B cell (primary cell): ENCODE measurements around the gene PLPPR5.

Experiments used
- EZH2 ChIP-seq: IDR thresholded peaks from 2 replicates; pipeline ENCODE4 v1.6.1; 2012; ENCODE audit warnings: borderline replicate concordance, low read depth, mild to moderate bottlenecking, moderate library complexity, low read length; ENCODE audit not compliant: insufficient read depth, poor library complexity, severe bottlenecking
- TF ChIP-seq, protein P1 (sequence below): fragments of 200-600 bp; IDR thresholded peaks from one replicate; pipeline ENCODE4 v1.8.0; 2022; ENCODE audit warnings: antibody characterized with exemption, mild to moderate bottlenecking

DNA sequence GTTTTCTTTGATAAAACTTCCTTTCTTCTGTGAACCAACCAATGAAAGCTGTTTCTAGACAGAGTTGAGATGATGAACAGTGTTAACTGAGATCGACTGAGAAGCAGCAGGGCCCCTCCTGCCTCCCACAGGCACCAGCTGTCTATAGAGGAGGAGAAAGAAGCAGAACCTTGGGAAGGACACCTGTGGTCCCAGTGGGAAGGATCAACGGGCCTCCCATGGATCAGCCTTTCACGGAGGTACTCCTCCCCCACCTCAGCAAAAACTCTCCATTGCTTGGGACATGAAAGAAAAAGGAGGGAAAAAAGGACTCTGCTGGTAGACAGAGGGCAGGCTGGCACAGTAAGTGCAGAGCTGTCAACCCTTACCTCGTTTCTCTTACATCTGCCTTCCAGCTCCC lies 40.5 kb downstream of the PLPPR5 start:
- TF ChIP-seq, protein P1, sequence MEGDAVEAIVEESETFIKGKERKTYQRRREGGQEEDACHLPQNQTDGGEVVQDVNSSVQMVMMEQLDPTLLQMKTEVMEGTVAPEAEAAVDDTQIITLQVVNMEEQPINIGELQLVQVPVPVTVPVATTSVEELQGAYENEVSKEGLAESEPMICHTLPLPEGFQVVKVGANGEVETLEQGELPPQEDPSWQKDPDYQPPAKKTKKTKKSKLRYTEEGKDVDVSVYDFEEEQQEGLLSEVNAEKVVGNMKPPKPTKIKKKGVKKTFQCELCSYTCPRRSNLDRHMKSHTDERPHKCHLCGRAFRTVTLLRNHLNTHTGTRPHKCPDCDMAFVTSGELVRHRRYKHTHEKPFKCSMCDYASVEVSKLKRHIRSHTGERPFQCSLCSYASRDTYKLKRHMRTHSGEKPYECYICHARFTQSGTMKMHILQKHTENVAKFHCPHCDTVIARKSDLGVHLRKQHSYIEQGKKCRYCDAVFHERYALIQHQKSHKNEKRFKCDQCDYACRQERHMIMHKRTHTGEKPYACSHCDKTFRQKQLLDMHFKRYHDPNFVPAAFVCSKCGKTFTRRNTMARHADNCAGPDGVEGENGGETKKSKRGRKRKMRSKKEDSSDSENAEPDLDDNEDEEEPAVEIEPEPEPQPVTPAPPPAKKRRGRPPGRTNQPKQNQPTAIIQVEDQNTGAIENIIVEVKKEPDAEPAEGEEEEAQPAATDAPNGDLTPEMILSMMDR, result no peak
- no peak for TF ChIP-seq EZH2
